Thyroid gland (tissue), 4 donors: ENCODE data around the gene GBGT1. TPM values are rescaled to one million over a fixed set of nuclear protein-coding genes. Genes with fewer than 3 reads are reported as not detected.

Experiments
- DNase-seq, 2 donors: peaks; one replicate each; pipeline ENCODE4 v3.0.0-alpha.2; 2019
- H3K27ac ChIP-seq, 3 donors: fragments of 200-600 bp; sonication (generic); 1 replicate in 2 of 3; 2 replicates in 1 of 3; pipeline ENCODE4 v1.5.1; 2016 to 2019; ENCODE audit warnings: mild to moderate bottlenecking in 1 of 3, moderate library complexity in 1 of 3
- H3K27me3 ChIP-seq: fragments of 200-600 bp; sonication (generic); one replicate; pipeline ENCODE4 v1.5.1; 2019
- H3K36me3 ChIP-seq, 2 donors: fragments of 200-600 bp; sonication (generic); one replicate each; pipeline ENCODE4 v1.5.1; 2016 to 2019
- H3K4me1 ChIP-seq, 2 donors: fragments of 200-600 bp; sonication (generic); one replicate each; pipeline ENCODE4 v1.5.1; 2017 to 2019
- H3K4me3 ChIP-seq, 3 donors: fragments of 200-600 bp; sonication (generic); replicated peaks in 1 of 3; 1 replicate in 2 of 3; 2 replicates in 1 of 3; pipeline ENCODE4 v1.5.1; 2016; ENCODE audit warnings: mild to moderate bottlenecking in 1 of 3
- H3K9me3 ChIP-seq: fragments of 200-600 bp; sonication (generic); one replicate; pipeline ENCODE4 v1.5.1; 2017
- POLR2A ChIP-seq, 2 donors: fragments of 450-650 bp; IDR thresholded peaks; one replicate each; pipeline ENCODE4 v1.6.1; 2017; ENCODE audit warnings: antibody characterized with exemption in 2 of 2, mild to moderate bottlenecking in 2 of 2, moderate library complexity in 1 of 2
- WGBS, 2 donors: methylation state at CpG; one replicate each; pipeline ENCODE4 v1.1.5; 2017; 5-methylcytosine and 5-hydroxymethylcytosine counted together
- intact Hi-C: fragments of 100-400 bp; cut with DNase I; formaldehyde crosslinking; loops from one replicate; pipeline ENCODE4 v1.15.1; 2023
- total RNA-seq, 4 donors: library from RNA; depleted of rRNA; stranded (reverse); fragments of >200 nt; gene quantifications; one replicate each; pipeline ENCODE4 v1.2.3, GENCODE V29; 2016
- TF ChIP-seq, protein P1 (sequence below), 6 experiments: fragments of 200-600 bp in 3 of 6; fragments of 450-650 bp in 3 of 6; sonication (generic) in 3 of 6; IDR thresholded peaks; one replicate each; pipeline ENCODE4 v1.5.1; 2016 to 2019; ENCODE audit warnings: antibody characterized with exemption in 6 of 6, mild to moderate bottlenecking in 2 of 6, inconsistent platforms in 1 of 6, moderate library complexity in 1 of 6

The GBGT1 gene
- total RNA-seq, 4 donors from 2014 or later: 21.4 to 45.0 (median 25.1) TPM

DNA sequence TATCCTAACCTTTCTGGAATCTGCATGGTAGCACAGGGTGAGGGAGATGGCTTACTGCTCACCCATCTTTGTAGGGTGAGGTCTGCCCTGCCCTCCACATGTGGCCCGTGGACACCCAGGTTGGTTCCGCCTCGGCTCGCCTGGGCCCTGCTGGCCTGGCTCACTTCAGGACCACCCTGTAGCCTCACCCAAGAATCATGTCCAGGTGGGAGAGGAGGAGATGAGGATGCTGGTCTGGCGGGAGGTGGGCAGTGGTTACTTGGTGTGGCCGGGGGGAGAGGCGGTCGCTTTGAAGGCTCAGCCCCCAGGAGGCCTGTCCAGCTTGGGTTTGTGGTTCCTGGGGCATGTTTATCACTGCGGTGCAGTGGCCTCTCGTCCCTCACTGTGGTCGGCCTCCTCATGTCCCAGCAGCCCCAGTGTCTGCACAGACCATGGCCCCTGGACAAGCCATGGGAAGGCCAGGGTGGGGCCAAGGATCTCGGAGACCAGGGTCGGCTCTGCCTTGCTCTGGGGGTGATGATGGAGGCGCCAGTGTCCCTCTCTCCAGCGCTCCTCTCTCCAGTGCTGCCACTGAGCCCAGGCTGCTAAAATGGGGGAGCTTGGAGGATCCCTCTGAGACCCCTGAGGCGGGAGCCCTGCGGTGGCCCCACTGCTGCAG lies 40.8 kb upstream of the GBGT1 start:
- no peaks in the 10 kb centered on the region for H3K27me3 ChIP-seq
- H3K4me3 ChIP-seq: no peak overlapping the region
- no peaks in the 10 kb centered on the region for H3K36me3 ChIP-seq
- intact Hi-C loops: no loop called here
- WGBS, 2 donors: 89 to 93% methylated on average over 8 to 17 of the region's 17 CpGs
- no peak overlapping the region for H3K27ac ChIP-seq
- no peaks in the 10 kb centered on the region for H3K4me1 ChIP-seq
- DNase-seq: no peak
- TF ChIP-seq, protein P1, sequence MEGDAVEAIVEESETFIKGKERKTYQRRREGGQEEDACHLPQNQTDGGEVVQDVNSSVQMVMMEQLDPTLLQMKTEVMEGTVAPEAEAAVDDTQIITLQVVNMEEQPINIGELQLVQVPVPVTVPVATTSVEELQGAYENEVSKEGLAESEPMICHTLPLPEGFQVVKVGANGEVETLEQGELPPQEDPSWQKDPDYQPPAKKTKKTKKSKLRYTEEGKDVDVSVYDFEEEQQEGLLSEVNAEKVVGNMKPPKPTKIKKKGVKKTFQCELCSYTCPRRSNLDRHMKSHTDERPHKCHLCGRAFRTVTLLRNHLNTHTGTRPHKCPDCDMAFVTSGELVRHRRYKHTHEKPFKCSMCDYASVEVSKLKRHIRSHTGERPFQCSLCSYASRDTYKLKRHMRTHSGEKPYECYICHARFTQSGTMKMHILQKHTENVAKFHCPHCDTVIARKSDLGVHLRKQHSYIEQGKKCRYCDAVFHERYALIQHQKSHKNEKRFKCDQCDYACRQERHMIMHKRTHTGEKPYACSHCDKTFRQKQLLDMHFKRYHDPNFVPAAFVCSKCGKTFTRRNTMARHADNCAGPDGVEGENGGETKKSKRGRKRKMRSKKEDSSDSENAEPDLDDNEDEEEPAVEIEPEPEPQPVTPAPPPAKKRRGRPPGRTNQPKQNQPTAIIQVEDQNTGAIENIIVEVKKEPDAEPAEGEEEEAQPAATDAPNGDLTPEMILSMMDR (IDR thresholded peaks at IDR 0.05): no peak
- no peak for TF ChIP-seq POLR2A (IDR thresholded peaks at IDR 0.05)
- no peaks in the 10 kb centered on the region for H3K9me3 ChIP-seq

DNA sequence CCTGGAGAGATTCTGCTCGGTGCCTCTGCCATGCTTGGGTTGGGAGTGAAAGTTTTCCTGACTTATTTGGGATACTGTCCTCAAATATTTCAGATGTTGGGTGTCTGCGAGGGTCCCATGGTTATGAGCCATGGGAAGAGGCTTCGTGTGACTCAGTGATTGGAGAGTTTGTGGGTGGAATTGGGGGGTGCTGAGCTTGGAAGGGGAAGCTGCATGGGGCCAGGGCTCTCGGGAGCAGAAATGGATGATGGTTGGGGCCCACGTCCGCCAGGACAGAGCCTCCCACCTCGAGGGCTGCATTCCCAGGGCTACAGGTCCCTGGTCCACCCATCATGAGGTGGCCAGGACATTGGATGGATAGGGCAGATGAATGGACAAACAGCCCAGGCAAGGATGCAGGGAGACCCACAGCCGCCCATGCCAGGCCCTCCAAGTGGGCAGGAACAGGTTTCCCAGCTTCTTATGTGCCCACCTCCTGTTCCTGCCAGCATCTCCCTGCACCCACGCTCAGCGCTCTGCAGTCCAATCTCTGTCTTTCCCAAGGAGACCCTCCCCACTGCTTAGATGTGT lies 39.9 kb upstream of the GBGT1 start:
- intact Hi-C loops: no loop called here
- Histone ChIP-seq H3K4me1 (no peaks in the 10 kb centered on the region), H3K4me3 (no peak overlapping the region), H3K36me3 (no peaks in the 10 kb centered on the region), H3K9me3 (no peaks in the 10 kb centered on the region), H3K27me3 (no peaks in the 10 kb centered on the region), H3K27ac (no peak overlapping the region)
- DNase-seq: no peak
- TF ChIP-seq POLR2A (IDR thresholded peaks at IDR 0.05): no peak
- TF ChIP-seq, protein P1 (IDR thresholded peaks at IDR 0.05): no peak
- 77 to 84% methylated on average over 10 of the region's 10 CpGs for WGBS, 2 donors

DNA sequence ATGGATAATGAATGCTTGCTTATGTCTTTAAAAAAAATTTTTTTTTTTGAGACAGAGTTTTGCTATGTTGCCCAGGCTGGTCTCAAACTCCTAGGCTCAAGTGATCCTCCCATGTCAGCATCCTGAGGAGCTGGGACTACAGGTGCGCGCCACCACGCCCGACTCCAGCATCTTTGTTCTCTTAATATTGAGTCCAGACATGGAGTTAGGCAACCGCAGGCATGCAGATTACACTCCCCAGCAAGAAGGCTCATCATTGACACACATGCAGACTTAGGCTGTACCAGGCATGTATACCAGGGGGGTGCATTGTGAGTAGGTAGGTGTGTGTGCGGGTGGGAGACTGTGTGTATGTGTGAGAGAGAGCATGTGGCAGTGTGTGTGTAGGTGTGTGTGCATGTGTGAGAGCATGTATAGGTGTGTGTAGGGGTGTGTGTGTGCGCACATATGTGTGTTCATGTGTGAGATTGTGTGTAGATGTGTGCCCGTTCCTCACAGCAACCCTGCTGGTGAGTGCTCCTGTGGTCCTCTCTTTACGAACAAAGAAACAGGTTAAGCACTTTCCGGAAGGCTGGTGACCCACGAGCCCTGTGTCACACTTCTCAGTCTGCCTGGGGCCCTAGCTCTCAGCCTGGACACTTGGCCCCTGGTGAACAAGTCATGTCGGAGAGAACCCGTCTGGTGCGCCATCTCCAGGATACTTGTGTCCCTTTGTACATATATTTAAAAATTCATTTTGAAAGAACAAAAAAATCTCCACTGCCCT lies 39.2 kb upstream of the GBGT1 start:
- intact Hi-C loops: no loop called here

DNA sequence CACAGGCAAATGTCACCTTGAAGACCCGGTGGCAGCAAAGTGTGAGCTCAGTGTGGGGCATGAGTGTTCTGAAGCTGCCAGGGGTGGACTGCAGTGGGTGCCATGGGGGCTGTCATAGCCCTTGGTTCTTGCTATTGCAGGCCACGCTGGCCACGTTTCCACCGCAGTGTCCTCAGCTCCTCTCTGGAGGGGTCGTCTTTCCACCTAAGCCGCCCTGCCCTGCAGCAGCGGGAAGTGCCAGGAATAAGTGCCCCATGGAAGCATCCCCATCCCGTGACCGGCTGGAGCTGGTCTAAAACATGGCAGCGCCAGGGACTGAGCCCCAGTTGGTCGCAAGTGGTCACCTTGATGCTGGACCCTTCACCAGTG lies 38.4 kb upstream of the GBGT1 start:
- Histone ChIP-seq H3K36me3 (no peaks in the 10 kb centered on the region), H3K4me1 (no peaks in the 10 kb centered on the region), H3K27me3 (no peaks in the 10 kb centered on the region), H3K9me3 (no peaks in the 10 kb centered on the region), H3K4me3 (no peak overlapping the region), H3K27ac (no peak overlapping the region)
- DNase-seq: no peak
- TF ChIP-seq, protein P1 (IDR thresholded peaks at IDR 0.05): no peak
- TF ChIP-seq POLR2A (IDR thresholded peaks at IDR 0.05): no peak
- 81 to 93% methylated on average over 7 to 11 of the region's 11 CpGs for WGBS, 2 donors
- intact Hi-C loops: no loop called here

More for the DNA sequence above, 39.2 kb upstream of the GBGT1 start:
- 87% methylated on average over 14 of the region's 14 CpGs for WGBS, 2 donors
- Histone ChIP-seq H3K9me3 (no peaks in the 10 kb centered on the region), H3K36me3 (no peaks in the 10 kb centered on the region), H3K27me3 (no peaks in the 10 kb centered on the region), H3K27ac (no peak overlapping the region), H3K4me1 (no peaks in the 10 kb centered on the region), H3K4me3 (no peak overlapping the region)
- TF ChIP-seq, protein P1 (IDR thresholded peaks at IDR 0.05): no peak
- TF ChIP-seq POLR2A (IDR thresholded peaks at IDR 0.05): no peak
- DNase-seq: no peak
